GM10248 (cell line): ENCODE measurements around the gene KLHL14.

ENCODE experiments used
- CTCF ChIA-PET: fragments of 300-600 bp; sonication (Branson Sonifier 250); formaldehyde crosslinking; extraction: SDS; loops from one replicate; lab custom pipeline; 2021; ENCODE audit warnings: antibody characterized with exemption; lab: Yijun Ruan, JAX
- POLR2A ChIA-PET: fragments of 350-650 bp; sonication (Branson Sonifier 250); formaldehyde crosslinking; extraction: SDS; loops from one replicate; lab custom pipeline; 2020; ENCODE audit warnings: antibody characterized with exemption; lab: Yijun Ruan, JAX
- DNase-seq: peaks from one replicate; pipeline ENCODE4 v3.0.0; 2012; ENCODE audit errors: extremely low spot score
- CTCF ChIP-seq: IDR thresholded peaks from 2 replicates; pipeline ENCODE4 v1.5.1; 2012; ENCODE audit warnings: mild to moderate bottlenecking, low read depth; ENCODE audit errors: extremely low read depth, missing control alignments, control extremely low read depth

KLHL14 gene

GRCh38 chr18:32779010-32779409 is 6.2 kb upstream of the KLHL14 start:
- CTCF ChIA-PET: no interaction called here
- POLR2A ChIA-PET: no interaction called here
- DNase-seq: no peak
- no peak for TF ChIP-seq CTCF

DNA sequence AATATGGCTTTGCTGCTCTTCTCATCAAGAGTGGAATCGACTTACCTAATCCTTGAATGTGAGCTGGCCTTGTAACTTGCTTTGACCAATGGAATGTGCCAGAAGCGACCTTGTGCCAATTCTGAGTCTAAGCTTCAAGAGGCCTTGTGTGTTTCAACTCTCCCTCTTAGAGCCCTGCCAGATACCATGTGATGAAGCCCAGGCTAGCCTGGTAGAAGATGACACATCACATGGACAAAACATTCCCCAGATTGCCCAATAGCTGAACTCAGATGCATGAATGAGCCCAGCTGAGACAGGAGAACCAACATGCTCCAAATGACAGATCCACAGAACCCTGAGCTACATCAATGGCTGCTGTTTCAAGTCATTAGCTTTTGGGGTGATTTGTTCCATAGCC is 4.2 kb upstream of the KLHL14 start:
- TF ChIP-seq CTCF: no peak
- ChIA-PET POLR2A (no interaction called here), CTCF (interaction anchor here (1.2 to 2.9 kb wide), 2 partner anchors 11 to 14 kb away, joined by 3 to 13 read pairs; no protein-coding TSS in a partner anchor)
- no peak for DNase-seq

DNA sequence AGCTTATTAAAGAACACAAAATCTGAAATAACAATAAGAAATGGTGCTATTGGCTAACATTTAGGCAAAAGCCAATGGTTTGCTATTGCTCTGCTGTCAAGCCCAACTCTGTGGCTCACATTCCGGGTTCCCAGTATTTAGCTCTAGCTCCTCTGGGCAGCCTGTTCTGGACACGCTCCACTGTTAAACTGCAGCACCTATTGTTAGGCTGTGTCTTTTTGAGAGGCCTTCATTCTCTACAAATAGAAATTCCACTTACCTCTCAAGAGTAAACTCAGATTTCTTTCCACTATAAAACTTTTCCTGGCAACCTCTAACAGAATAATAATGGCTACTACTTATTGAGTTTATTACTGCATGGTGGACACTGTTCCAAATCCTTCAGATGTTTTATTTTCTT is 3.7 kb upstream of the KLHL14 start:
- TF ChIP-seq CTCF: no peak
- ChIA-PET CTCF (interaction anchor here (1.2 to 2.9 kb wide), 2 partner anchors 11 to 13 kb away, joined by 3 to 13 read pairs; no protein-coding TSS in a partner anchor), POLR2A (interaction anchor here (0.6 kb wide), 1 partner anchor 8 kb away, joined by 3 read pairs; no protein-coding TSS in a partner anchor)
- DNase-seq: no peak

DNA sequence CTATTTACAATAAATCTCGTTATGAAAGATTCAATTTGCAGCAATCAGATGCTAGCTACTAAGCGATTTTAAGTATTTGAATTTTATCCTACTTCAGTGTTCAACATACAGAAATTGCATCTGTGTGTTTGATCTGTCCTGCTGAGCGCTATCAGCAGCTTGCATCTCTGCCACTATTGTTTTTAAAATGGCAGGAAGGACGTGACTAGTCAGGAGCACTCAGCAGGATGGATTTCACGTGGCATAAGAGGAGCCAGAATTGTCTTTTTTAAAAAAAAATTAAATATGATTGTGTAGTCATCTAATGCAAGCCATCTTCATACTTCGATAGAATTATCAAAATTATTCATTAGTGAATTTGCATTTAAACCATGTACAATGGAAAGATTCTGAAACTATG is 2.8 kb upstream of the KLHL14 start:
- no peak for TF ChIP-seq CTCF
- no peak for DNase-seq
- ChIA-PET CTCF (interaction anchor here (1.2 to 2.9 kb wide), 2 partner anchors 12 kb away, joined by 3 to 13 read pairs; no protein-coding TSS in a partner anchor), POLR2A (interaction anchor here (0.6 kb wide), 1 partner anchor 9 kb away, joined by 3 read pairs; no protein-coding TSS in a partner anchor)

GRCh38 chr18:32773382-32773712 is 524 bp upstream of the KLHL14 start:
- DNase-seq: no peak
- POLR2A ChIA-PET: no interaction called here
- CTCF ChIA-PET: interaction anchor here (1.2 kb wide), 1 partner anchor 303 kb away, joined by 3 read pairs; the partner anchor contains the start of gene GAREM1
- TF ChIP-seq CTCF: no peak

DNA sequence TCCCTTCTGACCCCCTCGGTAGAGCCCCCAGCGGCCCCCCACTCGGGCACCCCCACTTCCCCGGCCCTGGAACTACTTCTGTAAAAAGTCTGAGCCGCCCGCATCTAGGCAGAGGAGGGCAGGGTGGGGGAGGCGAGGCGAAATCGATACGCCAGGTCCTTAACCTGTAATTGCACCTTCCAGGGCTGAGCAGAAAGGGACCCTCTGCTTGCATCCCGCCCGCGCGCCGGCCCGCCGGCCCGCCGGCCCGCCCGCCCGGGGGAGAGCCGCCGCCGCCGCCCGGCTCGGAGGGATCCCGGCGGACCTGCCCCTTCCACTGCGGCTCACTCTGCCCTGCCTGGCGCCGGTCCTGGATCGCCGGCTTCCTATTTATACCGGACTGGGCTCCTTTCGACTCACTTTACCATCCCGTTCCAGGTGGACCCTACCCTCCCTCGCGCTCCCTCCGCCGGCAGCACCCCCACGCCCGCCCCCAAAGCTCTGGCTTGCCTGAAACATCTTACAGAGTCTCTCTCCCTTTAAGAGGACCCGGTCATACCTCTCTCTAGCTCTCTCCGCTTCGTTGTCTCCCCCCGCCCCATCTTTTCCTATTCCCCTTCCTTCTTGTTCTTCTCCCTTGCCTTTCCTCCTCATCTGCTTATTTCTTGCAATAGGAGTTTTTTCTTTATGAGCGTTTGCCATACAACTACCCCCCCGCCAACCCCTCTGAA is 797 bp downstream of the KLHL14 start:
- peak; percentile 20 for DNase-seq
- ChIA-PET CTCF (no interaction called here), POLR2A (no interaction called here)
- TF ChIP-seq CTCF: no peak
